ENCODE results near the gene RIPOR3. TPM values are rescaled to one million over a fixed set of nuclear protein-coding genes. Genes with fewer than 3 reads are reported as not detected.

Gene RIPOR3
- polyA plus RNA-seq, 1 donor from 2014 or later: not detected

DNA sequence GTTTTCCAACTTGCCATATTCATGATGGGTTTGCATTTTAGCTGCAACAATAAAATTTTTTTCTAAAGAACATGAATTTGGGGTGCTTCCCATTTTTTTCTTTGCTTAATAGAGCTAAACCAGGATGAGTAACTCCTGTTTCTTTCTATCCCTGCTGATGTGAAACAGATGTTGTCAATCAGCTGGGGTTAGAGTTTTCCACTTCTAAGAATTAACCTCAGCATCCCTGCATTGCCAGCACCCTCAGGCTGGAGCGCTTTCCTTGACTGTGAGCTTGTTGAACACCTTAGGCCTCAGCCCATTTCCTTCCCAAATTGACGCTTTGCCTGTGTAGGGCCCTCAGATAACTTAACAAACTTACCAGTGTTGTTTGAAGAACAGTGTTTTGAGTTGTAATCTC is 106.7 kb downstream of the RIPOR3 start:
- Histone ChIP-seq H3K79me2 (replicated peaks; ENCODE audit: insufficient read depth, low read length) (no peaks in the 10 kb centered on the region), H3K27me3 (ENCODE audit: insufficient read depth, low read depth, low read length) (no peaks in the 10 kb centered on the region), H3K36me3 (ENCODE audit: insufficient read depth, low read length) (peaks cover 13% of the 10 kb centered on the region)

DNA sequence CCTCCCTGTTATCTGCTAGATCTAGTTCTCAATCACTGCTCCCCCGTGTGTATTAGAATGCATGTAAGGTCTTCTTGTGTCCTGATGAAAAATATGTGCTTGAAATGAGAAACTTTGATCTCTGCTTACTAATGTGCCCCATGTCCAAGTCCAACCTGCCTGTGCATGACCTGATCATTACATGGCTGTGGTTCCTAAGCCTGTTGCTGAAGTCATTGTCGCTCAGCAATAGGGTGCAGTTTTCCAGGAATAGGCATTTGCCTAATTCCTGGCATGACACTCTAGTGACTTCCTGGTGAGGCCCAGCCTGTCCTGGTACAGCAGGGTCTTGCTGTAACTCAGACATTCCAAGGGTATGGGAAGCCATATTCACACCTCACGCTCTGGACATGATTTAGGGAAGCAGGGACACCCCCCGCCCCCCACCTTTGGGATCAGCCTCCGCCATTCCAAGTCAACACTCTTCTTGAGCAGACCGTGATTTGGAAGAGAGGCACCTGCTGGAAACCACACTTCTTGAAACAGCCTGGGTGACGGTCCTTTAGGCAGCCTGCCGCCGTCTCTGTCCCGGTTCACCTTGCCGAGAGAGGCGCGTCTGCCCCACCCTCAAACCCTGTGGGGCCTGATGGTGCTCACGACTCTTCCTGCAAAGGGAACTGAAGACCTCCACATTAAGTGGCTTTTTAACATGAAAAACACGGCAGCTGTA is 107.7 kb downstream of the RIPOR3 start:
- no peak overlapping the region for H3K4me2 ChIP-seq (ENCODE audit: low read length)
- H2AFZ ChIP-seq (ENCODE audit: low read depth, low read length): no peak overlapping the region
- no peak overlapping the region for H3K4me3 ChIP-seq (ENCODE audit: low read length)
- H3K9me2 ChIP-seq (ENCODE audit: insufficient read depth, low read length): no peaks in the 10 kb centered on the region
- TF ChIP-seq EZH2 (IDR thresholded peaks at IDR 0.05; ENCODE audit: borderline replicate concordance, insufficient read depth, low read length, poor library complexity, severe bottlenecking) (no peak), SMC3 (conservative IDR thresholded peaks at IDR 0.05; ENCODE audit: poor library complexity) (no peak), MXI1 (conservative IDR thresholded peaks at IDR 0.05; ENCODE audit: poor library complexity, severe bottlenecking) (no peak), RAD21 (conservative IDR thresholded peaks at IDR 0.05) (no peak), POLR2AphosphoS5 (IDR thresholded peaks at IDR 0.05) (no peak), EP300 (conservative IDR thresholded peaks at IDR 0.05; ENCODE audit: poor library complexity, severe bottlenecking) (no peak), TAF1 (IDR thresholded peaks at IDR 0.05; ENCODE audit: low read depth) (no peak)
- TF ChIP-seq, protein P1, sequence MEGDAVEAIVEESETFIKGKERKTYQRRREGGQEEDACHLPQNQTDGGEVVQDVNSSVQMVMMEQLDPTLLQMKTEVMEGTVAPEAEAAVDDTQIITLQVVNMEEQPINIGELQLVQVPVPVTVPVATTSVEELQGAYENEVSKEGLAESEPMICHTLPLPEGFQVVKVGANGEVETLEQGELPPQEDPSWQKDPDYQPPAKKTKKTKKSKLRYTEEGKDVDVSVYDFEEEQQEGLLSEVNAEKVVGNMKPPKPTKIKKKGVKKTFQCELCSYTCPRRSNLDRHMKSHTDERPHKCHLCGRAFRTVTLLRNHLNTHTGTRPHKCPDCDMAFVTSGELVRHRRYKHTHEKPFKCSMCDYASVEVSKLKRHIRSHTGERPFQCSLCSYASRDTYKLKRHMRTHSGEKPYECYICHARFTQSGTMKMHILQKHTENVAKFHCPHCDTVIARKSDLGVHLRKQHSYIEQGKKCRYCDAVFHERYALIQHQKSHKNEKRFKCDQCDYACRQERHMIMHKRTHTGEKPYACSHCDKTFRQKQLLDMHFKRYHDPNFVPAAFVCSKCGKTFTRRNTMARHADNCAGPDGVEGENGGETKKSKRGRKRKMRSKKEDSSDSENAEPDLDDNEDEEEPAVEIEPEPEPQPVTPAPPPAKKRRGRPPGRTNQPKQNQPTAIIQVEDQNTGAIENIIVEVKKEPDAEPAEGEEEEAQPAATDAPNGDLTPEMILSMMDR (IDR thresholded peaks at IDR 0.05; ENCODE audit: poor library complexity, severe bottlenecking): no peak
- TF ChIP-seq, protein P2, sequence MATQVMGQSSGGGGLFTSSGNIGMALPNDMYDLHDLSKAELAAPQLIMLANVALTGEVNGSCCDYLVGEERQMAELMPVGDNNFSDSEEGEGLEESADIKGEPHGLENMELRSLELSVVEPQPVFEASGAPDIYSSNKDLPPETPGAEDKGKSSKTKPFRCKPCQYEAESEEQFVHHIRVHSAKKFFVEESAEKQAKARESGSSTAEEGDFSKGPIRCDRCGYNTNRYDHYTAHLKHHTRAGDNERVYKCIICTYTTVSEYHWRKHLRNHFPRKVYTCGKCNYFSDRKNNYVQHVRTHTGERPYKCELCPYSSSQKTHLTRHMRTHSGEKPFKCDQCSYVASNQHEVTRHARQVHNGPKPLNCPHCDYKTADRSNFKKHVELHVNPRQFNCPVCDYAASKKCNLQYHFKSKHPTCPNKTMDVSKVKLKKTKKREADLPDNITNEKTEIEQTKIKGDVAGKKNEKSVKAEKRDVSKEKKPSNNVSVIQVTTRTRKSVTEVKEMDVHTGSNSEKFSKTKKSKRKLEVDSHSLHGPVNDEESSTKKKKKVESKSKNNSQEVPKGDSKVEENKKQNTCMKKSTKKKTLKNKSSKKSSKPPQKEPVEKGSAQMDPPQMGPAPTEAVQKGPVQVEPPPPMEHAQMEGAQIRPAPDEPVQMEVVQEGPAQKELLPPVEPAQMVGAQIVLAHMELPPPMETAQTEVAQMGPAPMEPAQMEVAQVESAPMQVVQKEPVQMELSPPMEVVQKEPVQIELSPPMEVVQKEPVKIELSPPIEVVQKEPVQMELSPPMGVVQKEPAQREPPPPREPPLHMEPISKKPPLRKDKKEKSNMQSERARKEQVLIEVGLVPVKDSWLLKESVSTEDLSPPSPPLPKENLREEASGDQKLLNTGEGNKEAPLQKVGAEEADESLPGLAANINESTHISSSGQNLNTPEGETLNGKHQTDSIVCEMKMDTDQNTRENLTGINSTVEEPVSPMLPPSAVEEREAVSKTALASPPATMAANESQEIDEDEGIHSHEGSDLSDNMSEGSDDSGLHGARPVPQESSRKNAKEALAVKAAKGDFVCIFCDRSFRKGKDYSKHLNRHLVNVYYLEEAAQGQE (IDR thresholded peaks at IDR 0.05; ENCODE audit: borderline replicate concordance): no peak
- no peak overlapping the region for H3K9ac ChIP-seq (ENCODE audit: low read length)
- no peaks in the 10 kb centered on the region for H3K9me3 ChIP-seq (ENCODE audit: low read length)
- H4K20me1 ChIP-seq (ENCODE audit: insufficient read depth): no peaks in the 10 kb centered on the region
- no peaks in the 10 kb centered on the region for H3K79me2 ChIP-seq (replicated peaks; ENCODE audit: insufficient read depth, low read length)
- H3K36me3 ChIP-seq (ENCODE audit: insufficient read depth, low read length): peaks cover 16% of the 10 kb centered on the region
- no peaks in the 10 kb centered on the region for H3K27me3 ChIP-seq (ENCODE audit: insufficient read depth, low read depth, low read length)
- H3F3A ChIP-seq (ENCODE audit: insufficient read depth, low read length, poor library complexity, severe bottlenecking): no peaks in the 10 kb centered on the region
- H3K27ac ChIP-seq (ENCODE audit: low read length): no peak overlapping the region

More for the DNA sequence above, 106.7 kb downstream of the RIPOR3 start:
- Histone ChIP-seq H3K27ac (ENCODE audit: low read length) (no peak overlapping the region), H3K9ac (ENCODE audit: low read length) (no peak overlapping the region), H3F3A (ENCODE audit: insufficient read depth, low read length, poor library complexity, severe bottlenecking) (no peaks in the 10 kb centered on the region), H3K9me2 (ENCODE audit: insufficient read depth, low read length) (no peaks in the 10 kb centered on the region), H2AFZ (ENCODE audit: low read depth, low read length) (no peak overlapping the region), H3K4me3 (ENCODE audit: low read length) (no peak overlapping the region), H3K9me3 (ENCODE audit: low read length) (no peaks in the 10 kb centered on the region), H3K4me2 (ENCODE audit: low read length) (no peak overlapping the region), H4K20me1 (ENCODE audit: insufficient read depth) (no peaks in the 10 kb centered on the region)
- TF ChIP-seq MXI1 (conservative IDR thresholded peaks at IDR 0.05; ENCODE audit: poor library complexity, severe bottlenecking): no peak
- TF ChIP-seq, protein P1 (IDR thresholded peaks at IDR 0.05; ENCODE audit: poor library complexity, severe bottlenecking): no peak
